GM18507 (cell line): Measurements from ENCODE around the gene PRKCA.
A peak's percentile ranks its signal among the peaks of the same experiment; 100 is the strongest.
"Not testable (repeated sequence)": the region's sequence is repeated elsewhere in the genome, so short reads cannot be mapped to it uniquely, and the experiment has no call there.

Source experiments
- DNase-seq: peaks from one replicate; pipeline ENCODE4 v3.0.0; 2011; ENCODE audit warnings: low read depth; ENCODE audit not compliant: insufficient read length; ENCODE audit errors: extremely low spot score
- FAIRE-seq: peaks from 2 replicates; lab custom pipeline; 2011; peaks lifted over from hg19 to GRCh38; lab: Jason Lieb, UNC

The PRKCA gene

GRCh38 chr17:66317629-66318028, 15.2 kb downstream of the PRKCA start:
- FAIRE-seq: no peak
- DNase-seq: no peak

GRCh38 chr17:66319226-66319625, 16.8 kb downstream of the PRKCA start:
- FAIRE-seq (no peak), DNase-seq (no peak)

- FAIRE-seq: no peak
- DNase-seq: no peak
These were observed 20.4 kb downstream of the PRKCA start for GRCh38 chr17:66322764-66323163.

GRCh38 chr17:66324381-66325004, 22.1 kb downstream of the PRKCA start:
- not testable (repeated sequence) for FAIRE-seq, DNase-seq

- DNase-seq: no peak
These were observed 24.1 kb downstream of the PRKCA start for GRCh38 chr17:66326476-66327047.

GRCh38 chr17:66330646-66331037, 28.2 kb downstream of the PRKCA start:
- FAIRE-seq: no peak
- DNase-seq: no peak

More at GRCh38 chr17:66326476-66327047, 24.1 kb downstream of the PRKCA start:
- no peak for FAIRE-seq

- FAIRE-seq (no peak), DNase-seq (no peak)
These were observed 28.8 kb downstream of the PRKCA start for GRCh38 chr17:66331038-66331816.

GRCh38 chr17:66335797-66336196, 33.4 kb downstream of the PRKCA start:
- no peak for FAIRE-seq
- no peak for DNase-seq

- FAIRE-seq (no peak), DNase-seq (no peak)
These were observed 34.9 kb downstream of the PRKCA start for GRCh38 chr17:66337268-66337667.

- no peak for DNase-seq
- FAIRE-seq: no peak
These were observed 35.6 kb downstream of the PRKCA start for GRCh38 chr17:66337866-66338485.

- FAIRE-seq (no peak), DNase-seq (no peak)
These were observed 36.5 kb downstream of the PRKCA start for GRCh38 chr17:66338937-66339336.

- no peak for FAIRE-seq
These were observed 37.1 kb downstream of the PRKCA start for GRCh38 chr17:66339561-66339960.

GRCh38 chr17:66340720-66341119, 38.3 kb downstream of the PRKCA start:
- FAIRE-seq (no peak), DNase-seq (no peak)

More at GRCh38 chr17:66339561-66339960, 37.1 kb downstream of the PRKCA start:
- DNase-seq: no peak

GRCh38 chr17:66341462-66341861, 39.0 kb downstream of the PRKCA start:
- FAIRE-seq (peak; percentile 29), DNase-seq (no peak)

- FAIRE-seq, DNase-seq: not testable (repeated sequence)
These were observed 39.9 kb downstream of the PRKCA start for GRCh38 chr17:66342263-66342662.

GRCh38 chr17:66343531-66344078, 41.2 kb downstream of the PRKCA start:
- FAIRE-seq: no peak
- no peak for DNase-seq

GRCh38 chr17:66344473-66344872, 42.1 kb downstream of the PRKCA start:
- DNase-seq (no peak), FAIRE-seq (no peak)

- DNase-seq: no peak
- no peak for FAIRE-seq
These were observed 42.9 kb downstream of the PRKCA start for GRCh38 chr17:66345264-66345663.

GRCh38 chr17:66345949-66346638, 43.7 kb downstream of the PRKCA start:
- not testable (repeated sequence) for FAIRE-seq, DNase-seq
